ENCODE results near the gene TSPEAR.

Gene TSPEAR

GRCh38 chr21:44728716-44729115, 17.3 kb upstream of the TSPEAR start:
- H3K4me3 ChIP-seq (ENCODE audit: low read length), result no peak overlapping the region
- TF ChIP-seq CTCF (IDR thresholded peaks at IDR 0.05; ENCODE audit: insufficient read depth, low read depth, low read length, missing control alignments), result no peak
- no peak for DNase-seq (ENCODE audit: low read depth)

- TF ChIP-seq CTCF (IDR thresholded peaks at IDR 0.05; ENCODE audit: insufficient read depth, low read depth, low read length, missing control alignments), result no peak
- no peak overlapping the region for H3K4me3 ChIP-seq (ENCODE audit: low read length)
- no peak for DNase-seq (ENCODE audit: low read depth)
These were observed 16.4 kb upstream of the TSPEAR start for GRCh38 chr21:44727757-44728156.

- no peak for DNase-seq (ENCODE audit: low read depth)
- H3K4me3 ChIP-seq (ENCODE audit: low read length), result no peak overlapping the region
- TF ChIP-seq CTCF (IDR thresholded peaks at IDR 0.05; ENCODE audit: insufficient read depth, low read depth, low read length, missing control alignments), result no peak
These were observed 15.9 kb upstream of the TSPEAR start for GRCh38 chr21:44727321-44727720.

DNA sequence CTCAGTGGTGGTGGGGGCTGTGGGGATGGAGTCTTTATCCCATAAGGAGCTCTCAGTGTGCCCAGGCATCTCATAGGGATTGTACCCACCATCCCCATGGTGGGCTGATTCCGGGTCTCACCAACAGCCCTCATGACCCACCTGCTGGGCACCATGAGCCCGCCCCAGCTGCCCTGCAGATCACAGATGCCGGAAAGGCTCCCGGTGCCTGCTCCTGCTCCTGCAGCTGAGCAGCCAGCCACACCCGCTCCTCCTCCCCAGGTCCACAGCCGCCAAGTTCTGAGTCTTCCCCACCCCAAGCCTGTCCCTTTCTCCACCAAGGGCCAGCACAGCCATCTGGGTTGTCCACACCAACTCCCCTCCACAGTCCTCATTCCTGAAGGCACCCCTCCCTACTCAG, 15.5 kb upstream of the TSPEAR start:
- no peak for TF ChIP-seq CTCF (IDR thresholded peaks at IDR 0.05; ENCODE audit: insufficient read depth, low read depth, low read length, missing control alignments)
- H3K4me3 ChIP-seq (ENCODE audit: low read length), result no peak overlapping the region
- DNase-seq (ENCODE audit: low read depth), result no peak

- no peak for TF ChIP-seq CTCF (IDR thresholded peaks at IDR 0.05; ENCODE audit: insufficient read depth, low read depth, low read length, missing control alignments)
- DNase-seq (ENCODE audit: low read depth), result no peak
- no peak overlapping the region for H3K4me3 ChIP-seq (ENCODE audit: low read length)
These were observed 13.6 kb upstream of the TSPEAR start for GRCh38 chr21:44724926-44725325.

DNA sequence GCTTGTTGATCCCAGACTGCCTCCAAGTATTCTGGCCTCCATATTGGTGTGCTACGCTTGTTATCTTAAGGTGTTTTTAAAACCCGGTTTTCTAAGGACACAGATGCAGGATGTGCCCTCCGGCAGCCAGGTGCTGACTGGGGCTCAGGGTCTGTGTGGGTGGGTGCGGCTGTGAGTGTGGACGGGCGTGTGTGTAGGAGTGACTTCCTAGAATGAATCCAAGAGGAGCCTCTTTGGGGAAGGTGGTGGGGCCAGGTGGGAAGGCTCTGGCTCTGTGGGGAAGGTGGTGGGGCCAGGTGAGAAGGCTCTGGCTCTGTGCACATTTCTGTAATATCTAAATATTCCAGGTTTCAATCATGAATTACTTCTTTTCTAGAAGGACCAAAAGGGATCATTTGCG, 12.8 kb upstream of the TSPEAR start:
- TF ChIP-seq CTCF (IDR thresholded peaks at IDR 0.05; ENCODE audit: insufficient read depth, low read depth, low read length, missing control alignments), result no peak
- no peak overlapping the region for H3K4me3 ChIP-seq (ENCODE audit: low read length)
- no peak for DNase-seq (ENCODE audit: low read depth)

DNA sequence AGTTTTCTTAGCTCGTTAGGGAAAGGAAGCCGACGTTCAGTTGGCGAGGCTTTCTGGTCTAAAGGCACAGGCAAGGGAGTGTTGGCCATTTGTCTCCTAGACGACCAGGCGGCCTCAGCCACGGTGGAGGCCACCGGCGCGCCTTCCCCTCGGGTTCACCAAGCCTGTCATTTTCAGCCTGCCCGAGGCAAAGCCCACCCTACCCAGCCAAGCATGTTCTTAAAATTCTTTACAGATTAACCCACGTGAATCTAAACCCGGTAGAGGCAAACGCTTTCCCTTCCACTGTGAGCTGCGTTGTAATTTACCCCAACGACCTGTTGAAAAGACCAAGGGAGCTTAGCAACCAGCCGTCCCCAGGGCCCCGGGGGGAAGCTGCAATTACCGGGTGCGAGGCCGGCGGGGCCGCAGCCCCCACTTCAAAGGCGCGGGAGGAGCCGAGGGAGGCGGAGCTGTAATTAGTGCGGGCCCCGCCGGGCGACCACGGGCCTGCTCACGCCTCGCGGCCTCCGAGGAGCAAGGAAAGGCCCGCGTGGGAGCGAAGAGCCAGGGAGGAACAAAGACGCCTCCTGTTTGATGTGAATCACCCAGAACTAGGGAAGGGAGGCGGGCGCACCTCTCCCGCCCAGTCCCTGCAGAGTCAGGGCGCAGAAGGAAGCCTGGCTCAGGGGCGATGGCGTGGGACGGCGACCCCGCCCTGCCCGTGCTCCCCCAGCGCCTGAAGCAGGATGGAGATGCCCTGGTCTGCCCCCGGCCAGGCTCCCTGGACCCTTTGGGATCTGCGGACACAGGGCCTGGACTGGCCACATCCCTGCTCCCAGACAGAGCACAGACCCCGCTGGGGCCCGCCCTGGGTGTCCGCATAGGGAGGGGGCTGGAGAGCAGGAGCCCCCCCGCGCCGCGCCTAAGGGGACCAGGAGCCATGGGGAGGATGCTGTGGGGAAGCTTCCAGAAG, 12.1 kb upstream of the TSPEAR start:
- TF ChIP-seq CTCF (IDR thresholded peaks at IDR 0.05; ENCODE audit: insufficient read depth, low read depth, low read length, missing control alignments), result no peak
- DNase-seq (ENCODE audit: low read depth), result peak; percentile 8
- no peak overlapping the region for H3K4me3 ChIP-seq (ENCODE audit: low read length)
